HEK293T (cell line): ENCODE results near the gene KLC3.

Experiments
- CTCF ChIA-PET: fragments of 350-600 bp; formaldehyde crosslinking; extraction: SDS; loops from one replicate; lab custom pipeline; 2021; ENCODE audit warnings: antibody characterized with exemption, inconsistent platforms; lab: Yijun Ruan, JAX
- POLR2A ChIA-PET: fragments of 350-600 bp; formaldehyde crosslinking; extraction: SDS; loops from one replicate; lab custom pipeline; 2020; ENCODE audit warnings: antibody characterized with exemption, inconsistent platforms; lab: Yijun Ruan, JAX
- DNase-seq: peaks from one replicate; pipeline ENCODE4 v3.0.0; 2012; ENCODE audit warnings: mixed read lengths; ENCODE audit errors: extremely low spot score
- ARNT ChIP-seq: fragments of 450-650 bp; IDR thresholded peaks from 2 replicates; pipeline ENCODE4 v1.6.1; 2017; ENCODE audit warnings: mild to moderate bottlenecking
- BHLHE40 ChIP-seq: fragments of 450-650 bp; IDR thresholded peaks from 2 replicates; pipeline ENCODE4 v1.6.1; 2016; ENCODE audit warnings: mild to moderate bottlenecking, moderate library complexity, borderline replicate concordance
- CTBP1 ChIP-seq: fragments of 450-650 bp; IDR thresholded peaks from 2 replicates; pipeline ENCODE4 v1.6.1; 2016; ENCODE audit warnings: borderline replicate concordance
- ELF4 ChIP-seq: fragments of 450-650 bp; IDR thresholded peaks from 2 replicates; pipeline ENCODE4 v1.6.1; 2017; ENCODE audit warnings: antibody characterized with exemption
- FOXA1 ChIP-seq: fragments of 450-650 bp; IDR thresholded peaks from 2 replicates; pipeline ENCODE4 v1.6.1; 2016; ENCODE audit warnings: mild to moderate bottlenecking
- FOXK2 ChIP-seq: fragments of 450-650 bp; IDR thresholded peaks from 2 replicates; pipeline ENCODE4 v1.6.1; 2016; ENCODE audit warnings: mild to moderate bottlenecking
- FOXM1 ChIP-seq: fragments of 450-650 bp; IDR thresholded peaks from 2 replicates; pipeline ENCODE4 v1.6.1; 2017; ENCODE audit warnings: mild to moderate bottlenecking, borderline replicate concordance
- HDGF ChIP-seq: fragments of 450-650 bp; IDR thresholded peaks from 2 replicates; pipeline ENCODE4 v1.6.1; 2017; ENCODE audit warnings: antibody characterized with exemption, borderline replicate concordance
- L3MBTL2 ChIP-seq: fragments of 450-650 bp; conservative IDR thresholded peaks from 2 replicates; pipeline ENCODE4 v1.6.1; 2016; ENCODE audit warnings: mild to moderate bottlenecking
- LEF1 ChIP-seq: fragments of 450-650 bp; IDR thresholded peaks from 2 replicates; pipeline ENCODE4 v1.6.1; 2017; ENCODE audit warnings: mild to moderate bottlenecking, borderline replicate concordance
- NFRKB ChIP-seq: fragments of 450-650 bp; IDR thresholded peaks from 2 replicates; pipeline ENCODE4 v1.6.1; 2016; ENCODE audit warnings: mild to moderate bottlenecking, moderate library complexity
- PKNOX1 ChIP-seq: fragments of 450-650 bp; IDR thresholded peaks from 2 replicates; pipeline ENCODE4 v1.6.1; 2016
- SP1 ChIP-seq: fragments of 450-650 bp; IDR thresholded peaks from 2 replicates; pipeline ENCODE4 v1.6.1; 2017
- SUZ12 ChIP-seq: fragments of 450-650 bp; IDR thresholded peaks from 2 replicates; pipeline ENCODE4 v1.6.1; 2016; ENCODE audit warnings: mild to moderate bottlenecking
- TARDBP ChIP-seq: fragments of 450-650 bp; IDR thresholded peaks from 2 replicates; pipeline ENCODE4 v1.6.1; 2016
- ZNF384 ChIP-seq: fragments of 450-650 bp; IDR thresholded peaks from 2 replicates; pipeline ENCODE4 v1.6.1; 2016

KLC3 gene

GRCh38 chr19:45395821-45396617 lies 55.5 kb downstream of the KLC3 start:
- ChIA-PET CTCF (no interaction called here), POLR2A (no interaction called here)
- TF ChIP-seq SP1 (no peak), L3MBTL2 (no peak), NFRKB (no peak), FOXM1 (no peak), FOXK2 (no peak), HDGF (no peak), SUZ12 (no peak), ARNT (no peak), TARDBP (no peak), CTBP1 (no peak), LEF1 (no peak), PKNOX1 (no peak), BHLHE40 (no peak), ELF4 (no peak), FOXA1 (no peak), ZNF384 (no peak)
- DNase-seq = no peak

GRCh38 chr19:45400192-45400591 lies 59.6 kb downstream of the KLC3 start:
- ChIA-PET POLR2A (no interaction called here), CTCF (no interaction called here)
- TF ChIP-seq ARNT = no peak
- TF ChIP-seq PKNOX1 = no peak
- TF ChIP-seq SUZ12 = no peak
- no peak for TF ChIP-seq CTBP1
- TF ChIP-seq HDGF = no peak
- no peak for TF ChIP-seq BHLHE40
- no peak for TF ChIP-seq ELF4
- no peak for DNase-seq
